GM23338 (cell line): ENCODE measurements around the gene AKNAD1. TPM values are rescaled to one million over a fixed set of nuclear protein-coding genes. Genes with fewer than 3 reads are reported as not detected.

Experiments used
- ATAC-seq: fragments of 200-7000 bp; cut with Tn5 transposase; 3 replicates; pipeline ENCODE4 v1.9.1; 2020
- DNase-seq: peaks from one replicate; pipeline ENCODE4 v3.0.0-alpha.2; 2015; ENCODE audit warnings: low spot score
- H2AFZ ChIP-seq: fragments of 200-600 bp; sonication (generic); 2 replicates; pipeline ENCODE4 v1.8.0; 2016; ENCODE audit warnings: antibody characterized with exemption, mild to moderate bottlenecking, moderate library complexity
- H3F3A ChIP-seq: fragments of 200-600 bp; sonication (generic); replicated peaks from 2 replicates; pipeline ENCODE4 v1.8.0; 2017; ENCODE audit warnings: antibody characterized with exemption, mixed run types, low read depth
- H3K27ac ChIP-seq: fragments of 200-600 bp; sonication (generic); 2 replicates; pipeline ENCODE4 v1.6.1; 2016; ENCODE audit warnings: low read depth
- H3K27me3 ChIP-seq: fragments of 200-600 bp; sonication (generic); 2 replicates; pipeline ENCODE4 v1.8.0; 2016; ENCODE audit warnings: mild to moderate bottlenecking, mixed run types, moderate library complexity; ENCODE audit not compliant: insufficient read depth
- H3K36me3 ChIP-seq: fragments of 200-600 bp; sonication (generic); 2 replicates; pipeline ENCODE4 v1.8.0; 2016; ENCODE audit warnings: mild to moderate bottlenecking; ENCODE audit not compliant: insufficient read depth
- H3K4me1 ChIP-seq: fragments of 200-600 bp; sonication (generic); 2 replicates; pipeline ENCODE4 v1.8.0; 2016; ENCODE audit warnings: mild to moderate bottlenecking, moderate library complexity; ENCODE audit not compliant: insufficient read depth
- H3K4me2 ChIP-seq: fragments of 200-600 bp; sonication (generic); 2 replicates; pipeline ENCODE4 v1.7.1; 2017; ENCODE audit warnings: mixed run types
- H3K4me3 ChIP-seq: fragments of 200-600 bp; sonication (generic); 2 replicates; pipeline ENCODE4 v1.6.1; 2016; ENCODE audit warnings: mixed run types
- H3K79me2 ChIP-seq: fragments of 200-600 bp; sonication (generic); replicated peaks from 2 replicates; pipeline ENCODE4 v1.8.0; 2017; ENCODE audit warnings: mild to moderate bottlenecking; ENCODE audit not compliant: insufficient read depth
- H3K9me2 ChIP-seq: fragments of 200-600 bp; sonication (generic); 2 replicates; pipeline ENCODE4 v1.8.0; 2017; ENCODE audit not compliant: insufficient read depth
- H4K20me1 ChIP-seq: fragments of 200-600 bp; sonication (generic); replicated peaks from 2 replicates; pipeline ENCODE4 v1.8.0; 2017; ENCODE audit warnings: mild to moderate bottlenecking; ENCODE audit not compliant: insufficient read depth
- H3K27ac Mint-ChIP-seq: 2 replicates; pipeline ENCODE4 v1.8.0; 2020; ENCODE audit warnings: inconsistent platforms, mild to moderate bottlenecking, moderate library complexity, mixed read lengths
- H3K27me3 Mint-ChIP-seq: 3 replicates; pipeline ENCODE4 v1.8.0; 2022; ENCODE audit warnings: low read depth, mild to moderate bottlenecking, moderate library complexity, mixed read lengths, inconsistent platforms; ENCODE audit not compliant: insufficient read depth, poor library complexity
- H3K36me3 Mint-ChIP-seq: 3 replicates; pipeline ENCODE4 v1.8.0; 2021; ENCODE audit warnings: low read depth, mild to moderate bottlenecking, inconsistent platforms, moderate library complexity, mixed read lengths
- H3K4me1 Mint-ChIP-seq: 3 replicates; pipeline ENCODE4 v1.8.0; 2020; ENCODE audit warnings: mild to moderate bottlenecking, inconsistent platforms, mixed read lengths
- H3K4me3 Mint-ChIP-seq: 3 replicates; pipeline ENCODE4 v1.8.0; 2021; ENCODE audit warnings: moderate library complexity, mild to moderate bottlenecking, inconsistent platforms, mixed read lengths
- H3K9me3 Mint-ChIP-seq: 3 replicates; pipeline ENCODE4 v1.8.0; 2020; ENCODE audit warnings: moderate library complexity, mild to moderate bottlenecking, inconsistent platforms, mixed read lengths
- CREB1 ChIP-seq: fragments of 250-450 bp; sonication (Bioruptor Pico); IDR thresholded peaks from 2 replicates; pipeline ENCODE4 v1.5.0; 2020; ENCODE audit warnings: low read depth, mild to moderate bottlenecking, moderate library complexity
- EZH2 ChIP-seq: fragments of 200-600 bp; sonication (generic); IDR thresholded peaks from one replicate; pipeline ENCODE4 v1.8.0; 2017; ENCODE audit warnings: antibody characterized with exemption, mild to moderate bottlenecking, low read depth; ENCODE audit not compliant: unreplicated experiment
- EZH2phosphoT487 ChIP-seq: fragments of 200-600 bp; sonication (generic); IDR thresholded peaks from one replicate; pipeline ENCODE4 v1.8.1; 2018; ENCODE audit warnings: antibody characterized with exemption; ENCODE audit not compliant: unreplicated experiment
- JUNB ChIP-seq: IDR thresholded peaks from one replicate; pipeline ENCODE4 v1.6.1; 2016; ENCODE audit warnings: antibody characterized with exemption; ENCODE audit not compliant: unreplicated experiment
- NANOG ChIP-seq: IDR thresholded peaks from 2 replicates; pipeline ENCODE4 v1.6.1; 2016; ENCODE audit warnings: antibody characterized with exemption, borderline replicate concordance
- POLR2AphosphoS5 ChIP-seq: IDR thresholded peaks from 2 replicates; pipeline ENCODE4 v1.6.1; 2016; ENCODE audit warnings: antibody characterized with exemption, low read depth
- STAT1 ChIP-seq: IDR thresholded peaks from one replicate; pipeline ENCODE4 v1.6.1; 2016; ENCODE audit warnings: antibody characterized with exemption; ENCODE audit not compliant: unreplicated experiment
- ZNF114 ChIP-seq: fragments of 250-450 bp; sonication (Bioruptor Pico); IDR thresholded peaks from 2 replicates; pipeline ENCODE4 v1.5.0; 2020; ENCODE audit warnings: mild to moderate bottlenecking, moderate library complexity
- ZNF331 ChIP-seq: fragments of 250-450 bp; sonication (Bioruptor Pico); IDR thresholded peaks from 2 replicates; pipeline ENCODE4 v1.5.0; 2020; ENCODE audit warnings: low read depth, mild to moderate bottlenecking, moderate library complexity
- polyA plus RNA-seq: library from polyadenylated mRNA; unstranded; fragments of >200 nt; fragmentation: Nextera tagmentation; extraction: Ambion mirVana; gene quantifications from 2 replicates; pipeline ENCODE4 v1.2.1, GENCODE V29; 2016
- total RNA-seq: library from RNA; depleted of rRNA; stranded (reverse); fragments of >200 nt; shearing (Covaris generic); gene quantifications from 2 replicates; pipeline ENCODE4 v1.2.3, GENCODE V29; 2014
- TF ChIP-seq, protein P1 (sequence below): IDR thresholded peaks from one replicate; pipeline ENCODE4 v1.6.1; 2018; ENCODE audit warnings: antibody characterized with exemption; ENCODE audit not compliant: unreplicated experiment
- TF ChIP-seq, protein P2 (sequence below), 2 experiments: fragments of 200-600 bp in 1 of 2; sonication (generic) in 1 of 2; conservative IDR thresholded peaks; 2 replicates each; pipeline versions ENCODE4 v1.5.1 to v1.6.1; 2016 to 2017; ENCODE audit warnings: antibody characterized with exemption in 2 of 2, low read depth in 2 of 2, mild to moderate bottlenecking in 2 of 2, moderate library complexity in 1 of 2
- TF ChIP-seq, protein P3 (sequence below): fragments of 250-450 bp; sonication (Bioruptor Pico); IDR thresholded peaks from 2 replicates; pipeline ENCODE4 v1.5.0; 2020; ENCODE audit warnings: mild to moderate bottlenecking, moderate library complexity
- TF ChIP-seq, protein P4 (sequence below): IDR thresholded peaks from 2 replicates; pipeline ENCODE4 v1.6.1; 2016; ENCODE audit warnings: antibody characterized with exemption

AKNAD1 gene
- total and polyA plus RNA-seq, 2 experiments from 2014 or later, result not detected

DNA sequence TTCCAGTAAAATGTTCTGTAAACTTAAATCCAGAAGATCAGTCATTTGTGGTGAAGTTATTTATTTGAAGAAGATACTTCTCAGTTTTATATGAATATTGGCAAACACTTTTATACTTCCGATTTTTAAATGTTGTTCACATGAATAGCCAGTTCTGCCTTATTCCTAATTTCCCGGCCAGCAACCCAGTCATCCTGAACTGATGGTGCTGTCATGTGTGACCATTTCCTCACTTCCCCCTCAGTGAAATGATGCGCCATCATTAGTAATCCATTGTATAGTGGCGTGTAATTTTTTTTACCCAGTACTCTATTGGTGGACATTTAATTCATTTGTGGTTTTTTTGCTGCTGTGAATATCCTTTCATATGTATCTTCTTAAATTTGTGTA, 36.2 kb upstream of the AKNAD1 start:
- Mint-ChIP-seq H3K4me1 (peaks cover 16% of the 10 kb centered on the region), H3K9me3 (no peaks in the 10 kb centered on the region), H3K27ac (no peak overlapping the region), H3K36me3 (no peaks in the 10 kb centered on the region), H3K4me3 (no peak overlapping the region), H3K27me3 (peaks cover 2% of the 10 kb centered on the region)
- Histone ChIP-seq H3K27ac (no peak overlapping the region), H2AFZ (no peak overlapping the region), H4K20me1 (no peaks in the 10 kb centered on the region), H3K4me1 (peaks cover 8% of the 10 kb centered on the region; the same call in 1 of the 2 replicates), H3K9me2 (no peaks in the 10 kb centered on the region), H3F3A (no peaks in the 10 kb centered on the region), H3K4me2 (no peak overlapping the region), H3K4me3 (no peak overlapping the region), H3K79me2 (no peaks in the 10 kb centered on the region), H3K27me3 (no peaks in the 10 kb centered on the region), H3K36me3 (no peaks in the 10 kb centered on the region)
- ATAC-seq (no peak), DNase-seq (no peak)
- TF ChIP-seq POLR2AphosphoS5 (no peak), NANOG (no peak), EZH2 (no peak), CREB1 (CRISPR knock-in tag) (no peak), JUNB (no peak), ZNF331 (CRISPR knock-in tag) (no peak), STAT1 (no peak), EZH2phosphoT487 (no peak), ZNF114 (CRISPR knock-in tag) (no peak)
- TF ChIP-seq, protein P1, sequence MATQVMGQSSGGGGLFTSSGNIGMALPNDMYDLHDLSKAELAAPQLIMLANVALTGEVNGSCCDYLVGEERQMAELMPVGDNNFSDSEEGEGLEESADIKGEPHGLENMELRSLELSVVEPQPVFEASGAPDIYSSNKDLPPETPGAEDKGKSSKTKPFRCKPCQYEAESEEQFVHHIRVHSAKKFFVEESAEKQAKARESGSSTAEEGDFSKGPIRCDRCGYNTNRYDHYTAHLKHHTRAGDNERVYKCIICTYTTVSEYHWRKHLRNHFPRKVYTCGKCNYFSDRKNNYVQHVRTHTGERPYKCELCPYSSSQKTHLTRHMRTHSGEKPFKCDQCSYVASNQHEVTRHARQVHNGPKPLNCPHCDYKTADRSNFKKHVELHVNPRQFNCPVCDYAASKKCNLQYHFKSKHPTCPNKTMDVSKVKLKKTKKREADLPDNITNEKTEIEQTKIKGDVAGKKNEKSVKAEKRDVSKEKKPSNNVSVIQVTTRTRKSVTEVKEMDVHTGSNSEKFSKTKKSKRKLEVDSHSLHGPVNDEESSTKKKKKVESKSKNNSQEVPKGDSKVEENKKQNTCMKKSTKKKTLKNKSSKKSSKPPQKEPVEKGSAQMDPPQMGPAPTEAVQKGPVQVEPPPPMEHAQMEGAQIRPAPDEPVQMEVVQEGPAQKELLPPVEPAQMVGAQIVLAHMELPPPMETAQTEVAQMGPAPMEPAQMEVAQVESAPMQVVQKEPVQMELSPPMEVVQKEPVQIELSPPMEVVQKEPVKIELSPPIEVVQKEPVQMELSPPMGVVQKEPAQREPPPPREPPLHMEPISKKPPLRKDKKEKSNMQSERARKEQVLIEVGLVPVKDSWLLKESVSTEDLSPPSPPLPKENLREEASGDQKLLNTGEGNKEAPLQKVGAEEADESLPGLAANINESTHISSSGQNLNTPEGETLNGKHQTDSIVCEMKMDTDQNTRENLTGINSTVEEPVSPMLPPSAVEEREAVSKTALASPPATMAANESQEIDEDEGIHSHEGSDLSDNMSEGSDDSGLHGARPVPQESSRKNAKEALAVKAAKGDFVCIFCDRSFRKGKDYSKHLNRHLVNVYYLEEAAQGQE, result no peak
- TF ChIP-seq, protein P2, sequence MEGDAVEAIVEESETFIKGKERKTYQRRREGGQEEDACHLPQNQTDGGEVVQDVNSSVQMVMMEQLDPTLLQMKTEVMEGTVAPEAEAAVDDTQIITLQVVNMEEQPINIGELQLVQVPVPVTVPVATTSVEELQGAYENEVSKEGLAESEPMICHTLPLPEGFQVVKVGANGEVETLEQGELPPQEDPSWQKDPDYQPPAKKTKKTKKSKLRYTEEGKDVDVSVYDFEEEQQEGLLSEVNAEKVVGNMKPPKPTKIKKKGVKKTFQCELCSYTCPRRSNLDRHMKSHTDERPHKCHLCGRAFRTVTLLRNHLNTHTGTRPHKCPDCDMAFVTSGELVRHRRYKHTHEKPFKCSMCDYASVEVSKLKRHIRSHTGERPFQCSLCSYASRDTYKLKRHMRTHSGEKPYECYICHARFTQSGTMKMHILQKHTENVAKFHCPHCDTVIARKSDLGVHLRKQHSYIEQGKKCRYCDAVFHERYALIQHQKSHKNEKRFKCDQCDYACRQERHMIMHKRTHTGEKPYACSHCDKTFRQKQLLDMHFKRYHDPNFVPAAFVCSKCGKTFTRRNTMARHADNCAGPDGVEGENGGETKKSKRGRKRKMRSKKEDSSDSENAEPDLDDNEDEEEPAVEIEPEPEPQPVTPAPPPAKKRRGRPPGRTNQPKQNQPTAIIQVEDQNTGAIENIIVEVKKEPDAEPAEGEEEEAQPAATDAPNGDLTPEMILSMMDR (conservative IDR thresholded peaks at IDR 0.05; ENCODE audit: low read depth in 2 of 2), result no peak
- TF ChIP-seq, protein P3, sequence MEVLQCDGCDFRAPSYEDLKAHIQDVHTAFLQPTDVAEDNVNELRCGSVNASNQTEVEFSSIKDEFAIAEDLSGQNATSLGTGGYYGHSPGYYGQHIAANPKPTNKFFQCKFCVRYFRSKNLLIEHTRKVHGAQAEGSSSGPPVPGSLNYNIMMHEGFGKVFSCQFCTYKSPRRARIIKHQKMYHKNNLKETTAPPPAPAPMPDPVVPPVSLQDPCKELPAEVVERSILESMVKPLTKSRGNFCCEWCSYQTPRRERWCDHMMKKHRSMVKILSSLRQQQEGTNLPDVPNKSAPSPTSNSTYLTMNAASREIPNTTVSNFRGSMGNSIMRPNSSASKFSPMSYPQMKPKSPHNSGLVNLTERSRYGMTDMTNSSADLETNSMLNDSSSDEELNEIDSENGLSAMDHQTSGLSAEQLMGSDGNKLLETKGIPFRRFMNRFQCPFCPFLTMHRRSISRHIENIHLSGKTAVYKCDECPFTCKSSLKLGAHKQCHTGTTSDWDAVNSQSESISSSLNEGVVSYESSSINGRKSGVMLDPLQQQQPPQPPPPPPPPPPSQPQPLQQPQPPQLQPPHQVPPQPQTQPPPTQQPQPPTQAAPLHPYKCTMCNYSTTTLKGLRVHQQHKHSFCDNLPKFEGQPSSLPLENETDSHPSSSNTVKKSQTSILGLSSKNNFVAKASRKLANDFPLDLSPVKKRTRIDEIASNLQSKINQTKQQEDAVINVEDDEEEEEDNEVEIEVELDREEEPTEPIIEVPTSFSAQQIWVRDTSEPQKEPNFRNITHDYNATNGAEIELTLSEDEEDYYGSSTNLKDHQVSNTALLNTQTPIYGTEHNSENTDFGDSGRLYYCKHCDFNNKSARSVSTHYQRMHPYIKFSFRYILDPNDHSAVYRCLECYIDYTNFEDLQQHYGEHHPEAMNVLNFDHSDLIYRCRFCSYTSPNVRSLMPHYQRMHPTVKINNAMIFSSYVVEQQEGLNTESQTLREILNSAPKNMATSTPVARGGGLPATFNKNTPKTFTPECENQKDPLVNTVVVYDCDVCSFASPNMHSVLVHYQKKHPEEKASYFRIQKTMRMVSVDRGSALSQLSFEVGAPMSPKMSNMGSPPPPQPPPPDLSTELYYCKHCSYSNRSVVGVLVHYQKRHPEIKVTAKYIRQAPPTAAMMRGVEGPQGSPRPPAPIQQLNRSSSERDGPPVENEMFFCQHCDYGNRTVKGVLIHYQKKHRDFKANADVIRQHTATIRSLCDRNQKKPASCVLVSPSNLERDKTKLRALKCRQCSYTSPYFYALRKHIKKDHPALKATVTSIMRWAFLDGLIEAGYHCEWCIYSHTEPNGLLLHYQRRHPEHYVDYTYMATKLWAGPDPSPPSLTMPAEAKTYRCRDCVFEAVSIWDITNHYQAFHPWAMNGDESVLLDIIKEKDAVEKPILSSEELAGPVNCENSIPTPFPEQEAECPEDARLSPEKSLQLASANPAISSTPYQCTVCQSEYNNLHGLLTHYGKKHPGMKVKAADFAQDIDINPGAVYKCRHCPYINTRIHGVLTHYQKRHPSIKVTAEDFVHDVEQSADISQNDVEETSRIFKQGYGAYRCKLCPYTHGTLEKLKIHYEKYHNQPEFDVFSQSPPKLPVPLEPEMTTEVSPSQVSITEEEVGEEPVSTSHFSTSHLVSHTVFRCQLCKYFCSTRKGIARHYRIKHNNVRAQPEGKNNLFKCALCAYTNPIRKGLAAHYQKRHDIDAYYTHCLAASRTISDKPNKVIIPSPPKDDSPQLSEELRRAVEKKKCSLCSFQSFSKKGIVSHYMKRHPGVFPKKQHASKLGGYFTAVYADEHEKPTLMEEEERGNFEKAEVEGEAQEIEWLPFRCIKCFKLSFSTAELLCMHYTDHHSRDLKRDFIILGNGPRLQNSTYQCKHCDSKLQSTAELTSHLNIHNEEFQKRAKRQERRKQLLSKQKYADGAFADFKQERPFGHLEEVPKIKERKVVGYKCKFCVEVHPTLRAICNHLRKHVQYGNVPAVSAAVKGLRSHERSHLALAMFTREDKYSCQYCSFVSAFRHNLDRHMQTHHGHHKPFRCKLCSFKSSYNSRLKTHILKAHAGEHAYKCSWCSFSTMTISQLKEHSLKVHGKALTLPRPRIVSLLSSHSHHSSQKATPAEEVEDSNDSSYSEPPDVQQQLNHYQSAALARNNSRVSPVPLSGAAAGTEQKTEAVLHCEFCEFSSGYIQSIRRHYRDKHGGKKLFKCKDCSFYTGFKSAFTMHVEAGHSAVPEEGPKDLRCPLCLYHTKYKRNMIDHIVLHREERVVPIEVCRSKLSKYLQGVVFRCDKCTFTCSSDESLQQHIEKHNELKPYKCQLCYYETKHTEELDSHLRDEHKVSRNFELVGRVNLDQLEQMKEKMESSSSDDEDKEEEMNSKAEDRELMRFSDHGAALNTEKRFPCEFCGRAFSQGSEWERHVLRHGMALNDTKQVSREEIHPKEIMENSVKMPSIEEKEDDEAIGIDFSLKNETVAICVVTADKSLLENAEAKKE (CRISPR knock-in tag), result no peak
- TF ChIP-seq, protein P4, sequence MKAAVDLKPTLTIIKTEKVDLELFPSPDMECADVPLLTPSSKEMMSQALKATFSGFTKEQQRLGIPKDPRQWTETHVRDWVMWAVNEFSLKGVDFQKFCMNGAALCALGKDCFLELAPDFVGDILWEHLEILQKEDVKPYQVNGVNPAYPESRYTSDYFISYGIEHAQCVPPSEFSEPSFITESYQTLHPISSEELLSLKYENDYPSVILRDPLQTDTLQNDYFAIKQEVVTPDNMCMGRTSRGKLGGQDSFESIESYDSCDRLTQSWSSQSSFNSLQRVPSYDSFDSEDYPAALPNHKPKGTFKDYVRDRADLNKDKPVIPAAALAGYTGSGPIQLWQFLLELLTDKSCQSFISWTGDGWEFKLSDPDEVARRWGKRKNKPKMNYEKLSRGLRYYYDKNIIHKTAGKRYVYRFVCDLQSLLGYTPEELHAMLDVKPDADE, result no peak
